ENCODE measurements around the gene IL19. TPM values are rescaled to one million over a fixed set of nuclear protein-coding genes. Genes with fewer than 3 reads are reported as not detected.

IL19 gene
- total and polyA plus RNA-seq, 2 of the 13 experiments (the other 11 are each of a cell fraction or from before 2014, with no cell fraction given) = not detected

- TF ChIP-seq XBP1 (CRISPR knock-in tag; IDR thresholded peaks at IDR 0.05) (no peak), ARHGAP35 (CRISPR knock-in tag; IDR thresholded peaks at IDR 0.05; ENCODE audit: borderline replicate concordance) (no peak), NCOA2 (CRISPR knock-in tag; IDR thresholded peaks at IDR 0.05) (no peak), ZC3H4 (CRISPR knock-in tag; IDR thresholded peaks at IDR 0.05; ENCODE audit: borderline replicate concordance) (no peak), PHF8 (CRISPR knock-in tag; IDR thresholded peaks at IDR 0.05) (no peak), SNAPC5 (CRISPR knock-in tag; IDR thresholded peaks at IDR 0.05; ENCODE audit: borderline replicate concordance) (no peak), CHCHD3 (CRISPR knock-in tag; IDR thresholded peaks at IDR 0.05) (no peak), MEIS1 (CRISPR knock-in tag; IDR thresholded peaks at IDR 0.05; ENCODE audit: borderline replicate concordance) (no peak), ZNF746 (CRISPR knock-in tag; IDR thresholded peaks at IDR 0.05) (no peak), TRIM22 (IDR thresholded peaks at IDR 0.05) (no peak)
These were observed 72.3 kb downstream of the IL19 start (continued) for GRCh38 chr1:206842854-206843253.

- ChIA-PET POLR2A (no interaction called here), CTCF (ENCODE audit: low intra/inter-chr PET ratio, low total read pairs) (no interaction called here)
- H3K4me2 ChIP-seq (ENCODE audit: low read depth, low read length) = no peak overlapping the region
- 12% methylated on average over 4 of the region's 4 CpGs for WGBS (ENCODE audit: low lambda C conversion rate)
- no peak overlapping the region for H3K9ac ChIP-seq (ENCODE audit: insufficient read depth, low read depth, low read length)
- TF ChIP-seq ZNF572 (CRISPR knock-in tag; IDR thresholded peaks at IDR 0.05) (no peak), USF2 (IDR thresholded peaks at IDR 0.05; ENCODE audit: low read depth, low read length) (no peak), USF2 (CRISPR knock-in tag; IDR thresholded peaks at IDR 0.05; ENCODE audit: borderline replicate concordance) (no peak), CTCF (CRISPR knock-in tag; IDR thresholded peaks at IDR 0.05) (no peak)
- H3K4me1 ChIP-seq (ENCODE audit: insufficient read depth, low read length) = no peaks in the 10 kb centered on the region
- H3K27ac ChIP-seq (ENCODE audit: extremely low read length, insufficient read depth, low read length) = no peak overlapping the region
- peaks cover 2 to 22% of the 10 kb centered on the region in 2 experiments; a peak in 3 of 5 replicates for H3K27me3 ChIP-seq (ENCODE audit: control insufficient read depth in 1 of 2, insufficient read depth in 2 of 2, low read length in 2 of 2)
- H2AFZ ChIP-seq (ENCODE audit: low read length) = no peak overlapping the region
- no peak; the same call in 2 of the 3 replicates for ATAC-seq
- DNase-seq (ENCODE audit: low spot score) = no peak
- intact Hi-C loops (cut with micrococcal nuclease; ENCODE audit: unreplicated experiment) (no loop called here), in situ Hi-C loops (cut with HindIII; ENCODE audit: extremely low pct_ligation_motif_present, low pct_unique_long_range_greater_than_20kb) (no loop called here)
- no peaks in the 10 kb centered on the region for H4K20me1 ChIP-seq (ENCODE audit: insufficient read depth, low read length)
- no TSS peak for BruUV-seq (replicated peaks)
- no peaks in the 10 kb centered on the region for H3K79me2 ChIP-seq (ENCODE audit: insufficient read depth, low read length)
- no peak overlapping the region for H3K4me3 ChIP-seq (replicated peaks in 1 of 3; ENCODE audit: insufficient read depth in 1 of 3, low read depth in 2 of 3, low read length in 3 of 3)
- FAIRE-seq = no peak
- H3K36me3 ChIP-seq (replicated peaks in 1 of 2; ENCODE audit: control insufficient read depth in 1 of 2, insufficient read depth in 2 of 2, low read length in 2 of 2) = no peaks in the 10 kb centered on the region
- H3K9me3 ChIP-seq (ENCODE audit: low read length) = no peaks in the 10 kb centered on the region
These were observed 73.1 kb downstream of the IL19 start for GRCh38 chr1:206843626-206844025.
